ENCODE measurements around the gene MAVS.
"Not testable (repeated sequence)": the region's sequence is repeated elsewhere in the genome, so short reads cannot be mapped to it uniquely, and the experiment has no call there.

Gene MAVS

GRCh38 chr20:3815703-3816315 lies 30.8 kb upstream of the MAVS start:
- DNase-seq = no peak

GRCh38 chr20:3818155-3819151 lies 28.2 kb upstream of the MAVS start:
- DNase-seq = no peak

- DNase-seq = no peak
Measured at GRCh38 chr20:3819411-3820047, 27.1 kb upstream of the MAVS start.

- DNase-seq = peak; percentile 86
Measured at GRCh38 chr20:3820048-3820900, 26.4 kb upstream of the MAVS start, which contains the start of gene AP5S1. TSS of gene AP5S1 (plus strand) at chr20:3820547. CDS start at chr20:3822118, 1,571 bp downstream.

- no peak for DNase-seq
Measured at GRCh38 chr20:3820901-3821727, 25.5 kb upstream of the MAVS start.

- DNase-seq = no peak
Measured at GRCh38 chr20:3821996-3822395, 24.6 kb upstream of the MAVS start.

GRCh38 chr20:3823881-3824280 lies 22.8 kb upstream of the MAVS start:
- DNase-seq = no peak

GRCh38 chr20:3825526-3825925 lies 21.1 kb upstream of the MAVS start:
- no peak for DNase-seq

GRCh38 chr20:3826420-3826819 lies 20.2 kb upstream of the MAVS start:
- no peak for DNase-seq

- no peak for DNase-seq
Measured at GRCh38 chr20:3828798-3829197, 17.8 kb upstream of the MAVS start.

GRCh38 chr20:3829891-3830290 lies 16.7 kb upstream of the MAVS start:
- not testable (repeated sequence) for DNase-seq

- DNase-seq = no peak
Measured at GRCh38 chr20:3836132-3836531, 10.5 kb upstream of the MAVS start.

- DNase-seq = no peak
Measured at GRCh38 chr20:3839328-3839727, 7.3 kb upstream of the MAVS start.

GRCh38 chr20:3840201-3840600 lies 6.4 kb upstream of the MAVS start:
- DNase-seq = not testable (repeated sequence)

GRCh38 chr20:3842348-3842930 lies 4.2 kb upstream of the MAVS start:
- DNase-seq = no peak

- no peak for DNase-seq
Measured at GRCh38 chr20:3843490-3843889, 3.1 kb upstream of the MAVS start.

- not testable (repeated sequence) for DNase-seq
Measured at GRCh38 chr20:3843990-3844619, 2.5 kb upstream of the MAVS start.

- no peak for DNase-seq
Measured at GRCh38 chr20:3846378-3846739, 275 bp upstream of the MAVS start.

GRCh38 chr20:3847429-3847940 lies 851 bp downstream of the MAVS start:
- no peak for DNase-seq

- no peak for DNase-seq
Measured at GRCh38 chr20:3848565-3848964, 1.9 kb downstream of the MAVS start.

GRCh38 chr20:3854462-3854871 lies 7.8 kb downstream of the MAVS start:
- DNase-seq = no peak
